ENCODE results near the gene RPUSD4. TPM values are rescaled to one million over a fixed set of nuclear protein-coding genes. Genes with fewer than 3 reads are reported as not detected.

Gene RPUSD4
- total and polyA plus RNA-seq, 2 donors from 2014 or later, result 13.6 to 20.7 TPM

GRCh38 chr11:126231725-126232459, 20.4 kb upstream of the RPUSD4 start:
- H3K36me3 ChIP-seq (ENCODE audit: control insufficient read depth in 2 of 3, insufficient read depth in 3 of 3, low read length in 3 of 3), result peaks cover 0 to 7% (median 4%) of the 10 kb centered on the region in 3 donors
- H3K27ac ChIP-seq (ENCODE audit: low read depth in 2 of 2, low read length in 2 of 2), result no peak overlapping the region
- FAIRE-seq (peak; percentile 86), DNase-seq (peak in 2 of 5 donors; percentile 11 to 47)
- no peak overlapping the region for H3K9ac ChIP-seq (ENCODE audit: low read length in 3 of 3)
- intact Hi-C loops (cut with DNase I), result no loop called here
- no peak overlapping the region for H3K4me3 ChIP-seq (ENCODE audit: low read length in 3 of 3)
- H3K4me1 ChIP-seq (ENCODE audit: control insufficient read depth in 2 of 3, insufficient read depth in 2 of 3, low read depth in 1 of 3, low read length in 3 of 3), result peaks cover 0 to 12% (median 3%) of the 10 kb centered on the region in 3 donors
- H3K9me3 ChIP-seq (ENCODE audit: control insufficient read depth in 2 of 3, insufficient read depth in 1 of 3, low read length in 3 of 3), result no peaks in the 10 kb centered on the region
- H3K27me3 ChIP-seq (ENCODE audit: control insufficient read depth, insufficient read depth, low read length), result no peaks in the 10 kb centered on the region
- TF ChIP-seq CTCF (IDR thresholded peaks at IDR 0.05; ENCODE audit: borderline replicate concordance, extremely low read depth, insufficient read depth), result no peak

- intact Hi-C loops (cut with DNase I), result no loop called here
- no peak for FAIRE-seq
- no peaks in the 10 kb centered on the region for H3K27me3 ChIP-seq (ENCODE audit: control insufficient read depth, insufficient read depth, low read length)
These were observed 18.5 kb upstream of the RPUSD4 start for GRCh38 chr11:126229858-126230540.

GRCh38 chr11:126226334-126227084, 15.1 kb upstream of the RPUSD4 start:
- DNase-seq (no peak), FAIRE-seq (no peak)
- intact Hi-C loops (cut with DNase I), result no loop called here
- no peaks in the 10 kb centered on the region for H3K9me3 ChIP-seq (ENCODE audit: control insufficient read depth in 2 of 3, insufficient read depth in 1 of 3, low read length in 3 of 3)
- H3K27ac ChIP-seq (ENCODE audit: low read depth in 2 of 2, low read length in 2 of 2), result no peak overlapping the region
- no peak overlapping the region for H3K9ac ChIP-seq (ENCODE audit: low read length in 3 of 3)
- peaks cover 0 to 4% (median 0%) of the 10 kb centered on the region in 3 donors for H3K36me3 ChIP-seq (ENCODE audit: control insufficient read depth in 2 of 3, insufficient read depth in 3 of 3, low read length in 3 of 3)
- no peaks in the 10 kb centered on the region for H3K27me3 ChIP-seq (ENCODE audit: control insufficient read depth, insufficient read depth, low read length)
- peaks cover 0 to 4% (median under 1%) of the 10 kb centered on the region in 3 donors for H3K4me1 ChIP-seq (ENCODE audit: control insufficient read depth in 2 of 3, insufficient read depth in 2 of 3, low read depth in 1 of 3, low read length in 3 of 3)
- no peak for TF ChIP-seq CTCF (IDR thresholded peaks at IDR 0.05; ENCODE audit: borderline replicate concordance, extremely low read depth, insufficient read depth)
- no peak overlapping the region for H3K4me3 ChIP-seq (ENCODE audit: low read length in 3 of 3)

More at GRCh38 chr11:126229858-126230540, 18.5 kb upstream of the RPUSD4 start:
- DNase-seq, result no peak
- no peak overlapping the region for H3K9ac ChIP-seq (ENCODE audit: low read length in 3 of 3)
- peaks cover 0 to 4% (median 0%) of the 10 kb centered on the region in 3 donors for H3K36me3 ChIP-seq (ENCODE audit: control insufficient read depth in 2 of 3, insufficient read depth in 3 of 3, low read length in 3 of 3)
- no peak for TF ChIP-seq CTCF (IDR thresholded peaks at IDR 0.05; ENCODE audit: borderline replicate concordance, extremely low read depth, insufficient read depth)
- H3K4me1 ChIP-seq (ENCODE audit: control insufficient read depth in 2 of 3, insufficient read depth in 2 of 3, low read depth in 1 of 3, low read length in 3 of 3), result peaks cover 0 to 12% (median 3%) of the 10 kb centered on the region in 3 donors
- H3K9me3 ChIP-seq (ENCODE audit: control insufficient read depth in 2 of 3, insufficient read depth in 1 of 3, low read length in 3 of 3), result no peaks in the 10 kb centered on the region
- H3K27ac ChIP-seq (ENCODE audit: low read depth in 2 of 2, low read length in 2 of 2), result no peak overlapping the region
- no peak overlapping the region for H3K4me3 ChIP-seq (ENCODE audit: low read length in 3 of 3)
